GM15510 (cell line): ENCODE data around the gene UVRAG.

ENCODE experiments used
- POLR2A ChIP-seq: IDR thresholded peaks from 3 replicates; pipeline ENCODE4 v1.6.1; 2011; ENCODE audit warnings: borderline replicate concordance; ENCODE audit not compliant: insufficient read length; ENCODE audit errors: extremely low read depth

UVRAG gene

DNA sequence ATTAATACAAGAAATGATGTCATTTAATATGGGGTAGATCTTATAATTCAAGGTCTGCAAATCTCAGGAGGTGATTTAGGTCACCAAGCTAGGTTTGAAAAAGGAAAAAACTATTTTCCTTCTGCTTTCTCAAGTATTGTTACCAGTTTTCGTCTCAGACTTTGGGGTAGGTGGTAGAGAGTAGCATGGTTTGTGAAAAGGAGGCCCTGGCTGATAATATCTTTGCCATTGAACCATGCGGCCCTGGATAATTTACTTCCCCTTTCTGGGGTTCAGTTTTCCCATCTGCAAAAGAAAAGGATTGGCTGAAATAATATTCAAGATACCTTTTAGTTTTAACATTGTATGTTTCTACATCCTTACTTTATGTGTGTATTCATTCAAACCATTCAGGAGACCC lies 299.2 kb downstream of the UVRAG start:
- TF ChIP-seq POLR2A: no peak

DNA sequence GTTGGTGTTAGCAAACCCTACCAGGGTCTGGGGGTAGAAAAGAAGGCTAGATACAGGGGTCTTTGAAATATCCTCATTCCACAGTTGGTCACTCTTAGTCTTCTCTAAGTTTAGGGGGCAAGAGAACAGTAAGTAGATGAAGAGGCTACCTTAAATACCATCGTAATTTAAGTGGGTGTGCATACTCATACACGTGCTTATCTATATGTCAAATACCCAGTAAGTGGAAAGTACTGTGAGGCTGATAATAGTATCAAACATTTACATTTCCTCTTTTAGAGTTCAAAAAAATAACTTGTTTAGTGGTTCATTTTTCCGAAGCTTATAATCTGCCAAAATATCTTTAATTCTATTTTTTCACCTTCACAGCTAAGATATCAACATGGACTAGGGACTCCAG lies 300.5 kb downstream of the UVRAG start:
- no peak for TF ChIP-seq POLR2A

DNA sequence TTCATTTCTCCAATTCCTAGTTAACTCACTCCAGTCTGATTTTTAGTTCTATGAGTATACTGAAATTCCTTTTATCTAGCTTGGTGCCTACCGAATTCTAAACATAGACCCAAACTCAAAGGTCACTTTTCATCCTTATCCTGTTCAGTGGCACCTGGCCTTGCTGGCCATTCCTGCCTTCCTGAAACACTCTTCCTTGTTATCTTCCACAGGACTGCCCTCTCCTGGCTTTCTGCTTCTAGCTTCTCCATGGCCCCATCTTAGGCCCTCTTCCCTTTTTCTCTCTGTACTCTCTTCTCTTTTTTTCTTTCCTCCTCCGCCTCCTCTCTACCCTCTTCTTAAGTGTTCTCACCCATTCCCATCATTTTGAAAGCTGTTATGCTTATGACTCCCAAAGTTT lies 304.0 kb downstream of the UVRAG start:
- TF ChIP-seq POLR2A: no peak

DNA sequence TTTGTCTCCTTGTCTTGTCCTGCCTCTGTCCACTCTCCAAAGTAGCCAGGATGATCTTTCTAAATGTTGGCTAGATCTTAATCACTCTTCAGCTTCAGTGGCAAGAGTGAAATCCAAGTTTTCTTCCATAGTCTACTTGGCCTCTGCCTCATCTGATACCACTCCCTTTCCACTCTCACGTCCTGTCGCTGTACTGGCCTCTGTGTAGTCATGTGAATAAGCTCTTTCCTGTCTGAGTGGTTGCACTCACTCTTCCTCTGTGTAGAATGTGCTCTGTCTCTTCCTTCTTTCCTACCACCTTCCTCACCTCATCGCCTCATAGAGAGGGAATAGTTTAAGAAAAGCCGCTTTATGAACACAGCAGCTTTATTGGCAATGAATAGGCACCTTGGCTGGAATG lies 304.8 kb downstream of the UVRAG start:
- TF ChIP-seq POLR2A: no peak

DNA sequence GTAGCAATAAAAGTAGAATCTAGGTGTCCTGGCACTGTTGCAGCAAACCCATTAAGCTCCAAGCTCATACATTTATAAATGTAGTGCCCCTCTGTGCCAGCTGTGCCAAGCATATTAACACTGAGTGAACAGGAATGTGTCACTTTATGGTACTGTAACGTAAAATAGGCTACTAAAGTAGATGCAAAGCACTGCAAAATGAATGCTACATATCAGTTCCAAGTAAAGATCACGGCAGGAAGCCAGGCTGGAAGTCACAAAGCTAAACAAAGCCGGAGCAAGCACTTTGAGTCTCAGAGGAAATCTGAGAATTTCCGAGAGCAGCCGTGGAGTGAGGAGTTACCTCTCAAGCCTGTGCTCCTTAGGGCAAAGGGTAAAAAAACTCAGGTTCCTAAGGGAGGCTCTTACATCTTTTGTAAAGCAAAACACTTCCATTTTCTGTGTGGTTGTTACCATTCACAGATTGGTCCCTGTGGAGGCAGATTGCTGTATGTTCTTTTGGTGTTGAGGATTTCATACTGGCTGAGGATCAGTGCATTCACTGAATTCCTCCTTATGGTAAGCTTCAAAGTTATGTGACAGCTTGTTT lies 305.6 kb downstream of the UVRAG start:
- no peak for TF ChIP-seq POLR2A

DNA sequence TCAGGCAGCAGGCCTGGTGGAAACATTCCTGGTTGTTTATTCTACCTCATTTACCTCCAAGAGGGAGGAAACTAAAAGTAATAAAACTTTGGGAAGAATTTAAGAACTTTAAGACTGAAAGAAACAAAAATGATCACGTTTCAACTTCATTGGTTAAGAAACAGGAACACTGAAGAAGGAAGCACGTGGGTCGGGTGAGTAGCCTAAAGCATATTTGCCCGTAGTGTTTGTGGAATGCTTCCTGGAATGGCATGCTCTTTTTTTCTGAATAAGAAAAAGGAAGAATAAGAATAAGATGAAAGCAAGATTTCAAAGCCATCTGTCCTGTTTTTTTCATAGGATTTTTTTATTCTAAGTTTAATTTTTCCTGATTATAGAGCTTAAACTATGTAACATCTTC lies 308.2 kb downstream of the UVRAG start:
- TF ChIP-seq POLR2A: no peak

DNA sequence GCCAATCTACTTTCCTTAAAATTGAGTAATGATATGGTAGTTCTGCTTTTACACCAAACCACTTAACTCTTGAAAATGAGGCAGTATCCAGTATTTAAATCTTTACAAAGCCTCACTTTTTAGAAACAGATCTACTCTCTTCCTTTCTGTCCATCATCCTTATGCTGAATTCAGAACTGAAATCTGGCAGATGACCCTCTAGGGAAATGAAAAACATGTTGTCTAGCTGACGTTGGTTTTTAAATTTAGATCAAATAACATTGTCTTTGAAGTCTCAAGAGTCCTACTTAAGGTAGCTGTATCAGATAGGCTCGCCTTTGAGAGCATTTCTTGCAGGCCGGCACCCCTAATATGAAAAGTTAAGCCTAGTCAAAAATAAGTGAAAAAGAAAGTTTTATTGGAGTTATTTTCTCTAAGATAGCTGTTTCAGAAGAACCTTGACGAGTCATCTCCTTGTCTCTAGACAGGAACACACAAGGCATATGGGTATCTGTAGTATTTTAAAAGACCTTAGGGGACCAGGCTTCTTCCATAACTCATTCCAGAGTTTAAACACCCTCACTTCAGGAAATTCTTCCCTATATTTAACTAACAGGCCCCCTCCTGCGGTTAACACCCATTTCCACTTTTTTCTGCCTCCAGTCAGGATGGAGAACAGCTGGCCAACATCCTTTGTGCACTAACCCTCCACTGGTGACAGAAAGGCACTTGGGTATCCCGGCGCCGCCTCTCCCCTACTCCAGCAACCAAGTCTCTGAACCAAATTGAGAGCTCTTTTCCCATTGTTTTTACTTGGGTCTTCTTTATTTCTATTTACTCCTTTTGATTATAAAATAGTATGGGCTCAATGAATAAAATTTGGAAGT lies 310.1 kb downstream of the UVRAG start:
- TF ChIP-seq POLR2A: no peak

DNA sequence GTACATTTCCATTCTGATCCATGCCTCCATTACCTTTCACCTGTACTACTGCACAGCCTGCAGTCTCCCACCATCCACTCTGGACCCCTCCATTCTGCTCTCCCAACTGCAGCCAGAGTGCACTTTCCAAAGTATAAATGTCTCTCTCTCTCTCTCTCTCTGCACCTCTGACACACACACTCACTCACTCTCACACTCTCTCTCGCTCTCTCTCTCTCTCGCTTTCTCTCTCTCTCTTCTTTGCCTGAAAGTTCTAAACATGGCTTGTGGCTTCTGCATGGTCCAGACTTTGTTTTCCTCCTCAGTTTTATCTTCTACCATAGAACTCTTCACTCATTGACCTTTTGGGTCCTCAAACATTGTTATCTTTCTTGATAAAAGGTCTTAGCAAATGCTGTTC lies 314.7 kb downstream of the UVRAG start:
- no peak for TF ChIP-seq POLR2A

DNA sequence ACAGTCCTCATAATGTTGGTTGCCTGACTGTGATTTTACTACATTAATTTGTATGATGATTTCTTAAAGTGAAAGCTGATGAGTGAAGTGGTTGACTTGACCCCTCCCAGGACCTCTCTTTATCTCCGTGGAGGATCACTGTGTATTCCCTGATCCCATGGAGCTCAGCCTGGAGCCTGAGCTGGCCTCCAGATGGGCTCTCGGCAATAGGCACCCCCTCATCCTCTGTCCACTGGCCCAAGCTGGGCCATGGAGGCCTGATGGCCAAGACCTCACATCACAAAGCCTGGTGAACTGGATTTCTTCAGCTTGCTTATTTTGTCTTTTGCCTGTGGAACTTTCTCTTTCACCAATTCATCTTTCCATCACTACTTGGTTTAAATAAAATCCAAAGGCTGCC lies 316.1 kb downstream of the UVRAG start:
- TF ChIP-seq POLR2A: no peak

DNA sequence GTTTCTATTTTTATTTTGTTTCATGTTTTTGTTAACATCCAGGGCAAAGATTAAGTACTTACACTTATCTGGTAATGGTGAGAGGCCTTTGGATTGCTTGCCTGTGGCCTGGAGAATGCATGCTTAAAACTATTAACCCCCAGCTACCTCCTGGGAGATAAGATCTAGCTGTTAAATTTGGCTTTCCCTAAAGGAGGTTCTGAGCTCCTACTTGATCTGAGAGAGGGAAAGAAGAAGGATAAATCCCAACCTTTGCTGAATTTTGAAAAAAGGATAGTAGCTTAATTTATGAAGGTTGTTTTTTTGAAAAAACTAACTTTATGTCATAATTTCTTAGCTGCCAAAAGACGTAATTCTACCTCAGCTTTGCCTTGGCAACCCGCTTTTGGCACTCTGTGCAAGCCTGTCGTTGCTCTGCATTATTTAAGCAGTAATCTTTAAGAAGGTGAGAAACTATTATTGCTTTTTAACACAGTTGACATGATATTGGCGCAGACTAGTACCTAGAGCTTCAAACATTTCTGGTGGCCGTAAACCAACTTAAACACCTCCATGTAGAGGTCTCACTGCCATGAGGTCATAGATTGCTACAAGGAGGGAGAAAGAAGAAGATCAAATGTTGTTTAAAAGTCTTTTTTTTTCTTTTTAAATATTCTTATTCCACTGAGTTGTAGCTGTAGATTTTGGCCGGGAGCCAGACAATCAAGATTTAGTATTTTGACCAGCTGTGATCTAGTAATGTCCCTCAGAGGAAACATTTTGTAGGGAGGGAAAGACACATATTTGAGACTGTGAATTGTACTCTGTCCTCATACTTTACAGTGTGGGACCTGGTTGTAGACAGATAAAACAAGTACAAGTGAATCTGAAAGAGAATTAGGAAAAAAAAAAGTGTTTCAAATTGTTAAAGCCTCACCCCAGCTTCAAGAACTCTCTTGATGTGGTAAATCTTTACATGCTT lies 316.9 kb downstream of the UVRAG start:
- TF ChIP-seq POLR2A: no peak

DNA sequence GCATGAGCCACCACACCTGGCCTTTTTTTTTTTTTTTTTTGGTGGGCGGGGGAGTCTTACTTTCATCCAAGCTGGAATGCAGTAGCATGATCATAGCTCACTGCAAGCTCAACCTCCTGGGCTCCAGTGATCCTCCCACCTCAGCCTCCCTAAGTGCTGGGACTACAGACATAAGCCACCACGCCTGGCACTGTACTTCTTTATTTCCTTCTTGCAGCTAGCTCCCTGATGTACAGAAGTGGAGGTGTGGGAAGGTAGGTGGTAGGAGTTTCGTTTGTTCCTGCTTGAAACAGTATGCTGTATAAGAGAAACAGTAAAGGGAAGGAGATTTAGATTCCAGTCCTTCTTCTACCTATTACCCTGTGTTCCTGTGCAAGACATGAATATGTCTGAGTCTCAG lies 319.2 kb downstream of the UVRAG start:
- TF ChIP-seq POLR2A: no peak

DNA sequence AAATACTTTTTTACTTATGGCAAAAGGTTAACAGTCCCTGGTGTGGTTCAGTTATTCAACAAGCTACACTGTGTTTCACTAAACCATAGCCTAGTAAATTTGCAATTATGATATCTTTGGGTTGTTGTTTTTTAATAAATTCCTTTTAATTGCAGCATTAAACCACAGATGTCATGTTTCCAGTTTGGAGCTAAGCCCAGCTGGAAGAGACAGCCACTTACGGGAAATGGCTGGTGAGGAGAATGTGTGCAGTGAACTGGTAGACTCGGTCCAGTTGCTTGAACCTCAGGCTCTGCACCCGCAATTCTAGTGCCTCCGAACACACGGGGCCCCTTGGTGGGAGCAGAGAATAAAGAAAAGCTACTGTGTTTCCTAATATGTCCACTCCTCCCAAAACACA lies 320.5 kb downstream of the UVRAG start:
- TF ChIP-seq POLR2A: no peak

DNA sequence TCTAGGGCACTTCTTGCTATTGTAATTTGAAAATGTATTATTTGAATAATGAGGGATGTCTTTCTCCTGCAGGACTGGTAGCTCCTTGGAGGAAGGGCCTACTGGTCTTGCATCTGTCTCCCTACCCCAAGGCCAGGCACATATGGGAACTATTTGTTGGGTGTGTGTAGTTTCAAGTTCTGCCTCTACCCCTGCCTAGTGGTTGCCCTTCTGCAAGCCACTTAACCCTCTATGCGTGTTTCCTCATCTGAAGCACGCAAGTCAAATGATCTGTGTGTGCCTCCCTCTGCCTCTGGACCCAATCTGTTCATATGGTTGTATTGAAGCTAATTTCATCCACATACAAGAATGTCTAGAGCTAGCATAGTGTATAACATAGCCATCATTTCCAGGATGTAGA lies 324.3 kb downstream of the UVRAG start:
- no peak for TF ChIP-seq POLR2A

DNA sequence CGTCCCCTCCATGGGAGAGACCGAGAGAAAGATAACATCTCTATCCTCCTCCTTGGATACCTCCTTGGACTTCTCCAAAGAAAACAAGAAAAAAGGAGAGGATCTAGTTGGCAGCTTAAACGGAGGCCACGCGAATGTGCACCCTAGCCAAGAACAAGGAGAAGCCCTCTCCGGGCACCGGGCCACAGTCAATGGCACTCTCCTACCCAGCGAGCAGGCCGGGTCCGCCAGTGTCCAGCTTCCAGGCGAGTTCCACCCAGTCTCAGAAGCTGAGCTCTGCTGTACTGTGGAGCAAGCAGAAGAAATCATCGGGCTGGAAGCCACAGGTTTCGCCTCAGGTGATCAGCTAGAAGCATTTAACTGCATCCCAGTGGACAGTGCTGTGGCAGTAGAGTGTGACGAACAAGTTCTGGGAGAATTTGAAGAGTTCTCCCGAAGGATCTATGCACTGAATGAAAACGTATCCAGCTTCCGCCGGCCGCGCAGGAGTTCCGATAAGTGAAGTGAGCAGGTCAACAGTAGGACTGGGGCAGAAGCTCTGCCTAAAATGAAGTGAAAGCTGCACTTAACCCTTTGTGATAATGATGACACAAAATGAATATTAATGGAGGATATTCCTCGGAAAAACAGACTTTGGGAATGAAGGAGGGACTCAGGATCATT lies 326.0 kb downstream of the UVRAG start:
- no peak for TF ChIP-seq POLR2A
